ENCODE results near the gene CPO. TPM values are rescaled to one million over a fixed set of nuclear protein-coding genes. Genes with fewer than 3 reads are reported as not detected.

The CPO gene
- total RNA-seq, 2 experiments from 2014 or later: not detected

GRCh38 chr2:206978746-206979145, 39.4 kb downstream of the CPO start:
- no TSS peak for BruUV-seq (replicated peaks)
- CTCF ChIA-PET (ENCODE audit: unreplicated experiment): no interaction called here
- TF ChIP-seq CTCF (conservative IDR thresholded peaks at IDR 0.05; ENCODE audit: low read length): no peak
- no peak for TF ChIP-seq EZH2phosphoT487 (IDR thresholded peaks at IDR 0.05; ENCODE audit: borderline replicate concordance, low read depth, low read length)
- Histone ChIP-seq H3K9me2 (ENCODE audit: insufficient read depth, low read length) (no peaks in the 10 kb centered on the region), H3K79me2 (ENCODE audit: insufficient read depth, low read depth, low read length) (no peaks in the 10 kb centered on the region), H3K4me2 (ENCODE audit: low read length) (no peak overlapping the region), H3K9me3 (ENCODE audit: low read length) (no peaks in the 10 kb centered on the region), H3K4me1 (ENCODE audit: insufficient read depth, low read length, poor library complexity, severe bottlenecking) (no peaks in the 10 kb centered on the region), H3K27ac (ENCODE audit: low read depth, low read length, poor library complexity, severe bottlenecking) (no peak overlapping the region), H4K20me1 (ENCODE audit: insufficient read depth, low read length) (no peaks in the 10 kb centered on the region), H3K4me3 (ENCODE audit: low read depth, low read length, poor library complexity, severe bottlenecking) (no peak overlapping the region), H3K36me3 (ENCODE audit: insufficient read depth, low read length) (no peaks in the 10 kb centered on the region), H2AFZ (ENCODE audit: low read length) (no peak overlapping the region)
- intact Hi-C loops (cut with micrococcal nuclease; ENCODE audit: unreplicated experiment): no loop called here
- POLR2A ChIA-PET: no interaction called here
- no peak for DNase-seq (ENCODE audit: low spot score)

- H3K4me1 ChIP-seq (ENCODE audit: insufficient read depth, low read length, poor library complexity, severe bottlenecking): no peaks in the 10 kb centered on the region
- no peak overlapping the region for H3K4me3 ChIP-seq (ENCODE audit: low read depth, low read length, poor library complexity, severe bottlenecking)
- H3K36me3 ChIP-seq (ENCODE audit: insufficient read depth, low read length): no peaks in the 10 kb centered on the region
- no peak overlapping the region for H3K27ac ChIP-seq (ENCODE audit: low read depth, low read length, poor library complexity, severe bottlenecking)
- no peak for TF ChIP-seq EZH2phosphoT487 (IDR thresholded peaks at IDR 0.05; ENCODE audit: borderline replicate concordance, low read depth, low read length)
- TF ChIP-seq CTCF (conservative IDR thresholded peaks at IDR 0.05; ENCODE audit: low read length): no peak
- no peaks in the 10 kb centered on the region for H4K20me1 ChIP-seq (ENCODE audit: insufficient read depth, low read length)
- no peaks in the 10 kb centered on the region for H3K9me3 ChIP-seq (ENCODE audit: low read length)
- ChIA-PET POLR2A (interaction anchor here (0.7 to 0.8 kb wide), 2 partner anchors 9 to 304 kb away, joined by 3 to 6 read pairs; no protein-coding TSS in a partner anchor), CTCF (ENCODE audit: unreplicated experiment) (no interaction called here)
- H3K4me2 ChIP-seq (ENCODE audit: low read length): no peak overlapping the region
- H2AFZ ChIP-seq (ENCODE audit: low read length): no peak overlapping the region
- DNase-seq (ENCODE audit: low spot score): no peak
- no peaks in the 10 kb centered on the region for H3K79me2 ChIP-seq (ENCODE audit: insufficient read depth, low read depth, low read length)
- H3K9me2 ChIP-seq (ENCODE audit: insufficient read depth, low read length): no peaks in the 10 kb centered on the region
- no TSS peak for BruUV-seq (replicated peaks)
- intact Hi-C loops (cut with micrococcal nuclease; ENCODE audit: unreplicated experiment): no loop called here
Observed at GRCh38 chr2:206979365-206979764, 40.0 kb downstream of the CPO start.

- TF ChIP-seq CTCF (conservative IDR thresholded peaks at IDR 0.05; ENCODE audit: low read length) (no peak), EZH2phosphoT487 (IDR thresholded peaks at IDR 0.05; ENCODE audit: borderline replicate concordance, low read depth, low read length) (no peak)
- H4K20me1 ChIP-seq (ENCODE audit: insufficient read depth, low read length): no peaks in the 10 kb centered on the region
- no peaks in the 10 kb centered on the region for H3K9me2 ChIP-seq (ENCODE audit: insufficient read depth, low read length)
- POLR2A ChIA-PET: interaction anchor here (0.7 to 0.8 kb wide), 2 partner anchors 10 to 304 kb away, joined by 3 to 6 read pairs; no protein-coding TSS in a partner anchor
- H2AFZ ChIP-seq (ENCODE audit: low read length): no peak overlapping the region
- no peak for DNase-seq (ENCODE audit: low spot score)
- no peak overlapping the region for H3K4me3 ChIP-seq (ENCODE audit: low read depth, low read length, poor library complexity, severe bottlenecking)
- H3K79me2 ChIP-seq (ENCODE audit: insufficient read depth, low read depth, low read length): no peaks in the 10 kb centered on the region
- H3K4me2 ChIP-seq (ENCODE audit: low read length): no peak overlapping the region
- no peak overlapping the region for H3K27ac ChIP-seq (ENCODE audit: low read depth, low read length, poor library complexity, severe bottlenecking)
- no peaks in the 10 kb centered on the region for H3K36me3 ChIP-seq (ENCODE audit: insufficient read depth, low read length)
- BruUV-seq (replicated peaks): no TSS peak
- CTCF ChIA-PET (ENCODE audit: unreplicated experiment): no interaction called here
- no peaks in the 10 kb centered on the region for H3K9me3 ChIP-seq (ENCODE audit: low read length)
- intact Hi-C loops (cut with micrococcal nuclease; ENCODE audit: unreplicated experiment): loop anchor here (10.0 kb wide), 1 partner anchor 495 kb away; no protein-coding TSS in a partner anchor
- H3K4me1 ChIP-seq (ENCODE audit: insufficient read depth, low read length, poor library complexity, severe bottlenecking): no peaks in the 10 kb centered on the region
Observed at GRCh38 chr2:206979922-206980321, 40.6 kb downstream of the CPO start.
